Colonic mucosa (tissue), 4 donors: ENCODE results near the gene RACGAP1. TPM values are rescaled to one million over a fixed set of nuclear protein-coding genes. Genes with fewer than 3 reads are reported as not detected.

Experiments used
- DNase-seq: peaks from one replicate; pipeline ENCODE4 v3.0.0-alpha.2; 2020
- H3K27ac ChIP-seq: fragments of 200-600 bp; one replicate; pipeline ENCODE4 v1.8.0; 2021
- H3K27me3 ChIP-seq: fragments of 200-600 bp; one replicate; pipeline ENCODE4 v1.8.0; 2021
- H3K36me3 ChIP-seq: fragments of 200-600 bp; one replicate; pipeline ENCODE4 v1.8.0; 2021
- H3K4me1 ChIP-seq: fragments of 200-600 bp; one replicate; pipeline ENCODE4 v1.8.0; 2021; ENCODE audit warnings: mild to moderate bottlenecking
- H3K4me3 ChIP-seq: fragments of 200-600 bp; one replicate; pipeline ENCODE4 v1.8.0; 2021
- H3K9ac ChIP-seq, 2 donors: one replicate each; pipeline ENCODE4 v1.7.0; 2013; ENCODE audit warnings: control low read depth in 2 of 2, low read depth in 2 of 2, low read length in 2 of 2
- H3K9me3 ChIP-seq: fragments of 200-600 bp; one replicate; pipeline ENCODE4 v1.8.0; 2021
- intact Hi-C: fragments of 100-400 bp; cut with DNase I; formaldehyde crosslinking; loops from one replicate; pipeline ENCODE4 v1.14.1; 2022
- total RNA-seq, 2 donors: library from RNA; stranded (reverse); fragmentation: NEBNext Ultra II Directional in 1 of 2; extraction: Animal tissue kit (Norgen Biotek cat#: 25700) in 1 of 2; gene quantifications; one replicate each; pipeline ENCODE4 v1.2.1, GENCODE V29; 2021
- TF ChIP-seq, protein P1 (sequence below): fragments of 200-600 bp; IDR thresholded peaks from one replicate; pipeline ENCODE4 v1.8.0; 2022; ENCODE audit warnings: antibody characterized with exemption, mild to moderate bottlenecking
- donor health status: healthy.
- donor health status: DM: no; HTN: no; CAD: no.
- donor health status: DM: no; HTN: no; CAD: no.

RACGAP1 gene, protein sequence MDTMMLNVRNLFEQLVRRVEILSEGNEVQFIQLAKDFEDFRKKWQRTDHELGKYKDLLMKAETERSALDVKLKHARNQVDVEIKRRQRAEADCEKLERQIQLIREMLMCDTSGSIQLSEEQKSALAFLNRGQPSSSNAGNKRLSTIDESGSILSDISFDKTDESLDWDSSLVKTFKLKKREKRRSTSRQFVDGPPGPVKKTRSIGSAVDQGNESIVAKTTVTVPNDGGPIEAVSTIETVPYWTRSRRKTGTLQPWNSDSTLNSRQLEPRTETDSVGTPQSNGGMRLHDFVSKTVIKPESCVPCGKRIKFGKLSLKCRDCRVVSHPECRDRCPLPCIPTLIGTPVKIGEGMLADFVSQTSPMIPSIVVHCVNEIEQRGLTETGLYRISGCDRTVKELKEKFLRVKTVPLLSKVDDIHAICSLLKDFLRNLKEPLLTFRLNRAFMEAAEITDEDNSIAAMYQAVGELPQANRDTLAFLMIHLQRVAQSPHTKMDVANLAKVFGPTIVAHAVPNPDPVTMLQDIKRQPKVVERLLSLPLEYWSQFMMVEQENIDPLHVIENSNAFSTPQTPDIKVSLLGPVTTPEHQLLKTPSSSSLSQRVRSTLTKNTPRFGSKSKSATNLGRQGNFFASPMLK
- 10 to 100 TPM; 36.2 to 83.8 TPM for total RNA-seq

DNA sequence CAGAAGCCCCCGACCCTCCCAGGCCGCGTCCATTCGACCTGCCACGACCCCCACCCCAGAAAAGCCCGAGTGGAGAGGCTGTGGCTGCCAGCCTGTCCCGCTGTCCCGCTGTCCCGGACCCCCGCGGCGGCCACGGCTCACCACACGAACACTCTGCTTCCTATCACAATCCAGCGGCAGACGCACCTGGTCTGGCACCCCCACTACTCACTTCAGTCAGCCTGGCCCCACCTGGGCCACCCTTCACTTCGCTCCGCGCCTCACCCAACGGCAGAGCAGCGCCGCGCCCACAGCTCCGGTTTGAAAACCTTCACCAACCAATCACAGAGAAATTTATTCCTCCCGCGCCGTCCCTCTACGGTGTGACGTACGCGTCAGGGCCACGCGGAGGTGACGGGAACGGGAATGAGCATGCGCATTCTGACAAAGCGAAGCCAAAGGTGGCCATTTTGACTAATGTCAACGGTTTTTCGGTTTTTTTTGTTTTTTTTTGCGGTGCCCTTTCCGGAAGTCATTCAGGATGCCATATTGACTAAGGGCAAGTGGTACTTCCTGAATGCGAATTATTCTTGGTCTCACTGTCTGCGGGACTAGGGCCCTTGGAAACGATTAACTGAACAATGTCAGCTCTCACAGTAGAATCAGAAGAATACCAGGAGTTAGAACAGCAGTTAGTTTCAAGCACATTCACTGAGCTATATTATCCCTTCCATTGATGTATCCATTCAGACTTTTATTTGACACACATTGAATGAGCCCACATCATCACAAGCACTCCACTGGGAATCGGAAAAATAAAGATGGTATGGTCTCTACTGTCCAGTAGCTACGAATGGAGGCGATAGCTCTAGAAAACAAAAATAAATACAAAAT, at the start of gene RACGAP1:
Gene RACGAP1 (minus strand): TSS at position 308 of the 873 bp plus-strand sequence. CDS start 8,779 bp downstream, outside the sequence.
- peaks cover 3% of the 10 kb centered on the region for H3K4me1 ChIP-seq
- peak within 1 kb of the TSS; percentile 83 for H3K4me3 ChIP-seq
- H3K36me3 ChIP-seq: no peaks in the 10 kb centered on the region
- H3K27ac ChIP-seq: peak within 1 kb of the TSS; percentile 35
- peak within 1 kb of the TSS; percentile 73 to 82 for H3K9ac ChIP-seq
- H3K27me3 ChIP-seq: no peaks in the 10 kb centered on the region
- peak; percentile 98 for DNase-seq
- H3K9me3 ChIP-seq: no peaks in the 10 kb centered on the region
- intact Hi-C loops: no loop called here
- TF ChIP-seq, protein P1, sequence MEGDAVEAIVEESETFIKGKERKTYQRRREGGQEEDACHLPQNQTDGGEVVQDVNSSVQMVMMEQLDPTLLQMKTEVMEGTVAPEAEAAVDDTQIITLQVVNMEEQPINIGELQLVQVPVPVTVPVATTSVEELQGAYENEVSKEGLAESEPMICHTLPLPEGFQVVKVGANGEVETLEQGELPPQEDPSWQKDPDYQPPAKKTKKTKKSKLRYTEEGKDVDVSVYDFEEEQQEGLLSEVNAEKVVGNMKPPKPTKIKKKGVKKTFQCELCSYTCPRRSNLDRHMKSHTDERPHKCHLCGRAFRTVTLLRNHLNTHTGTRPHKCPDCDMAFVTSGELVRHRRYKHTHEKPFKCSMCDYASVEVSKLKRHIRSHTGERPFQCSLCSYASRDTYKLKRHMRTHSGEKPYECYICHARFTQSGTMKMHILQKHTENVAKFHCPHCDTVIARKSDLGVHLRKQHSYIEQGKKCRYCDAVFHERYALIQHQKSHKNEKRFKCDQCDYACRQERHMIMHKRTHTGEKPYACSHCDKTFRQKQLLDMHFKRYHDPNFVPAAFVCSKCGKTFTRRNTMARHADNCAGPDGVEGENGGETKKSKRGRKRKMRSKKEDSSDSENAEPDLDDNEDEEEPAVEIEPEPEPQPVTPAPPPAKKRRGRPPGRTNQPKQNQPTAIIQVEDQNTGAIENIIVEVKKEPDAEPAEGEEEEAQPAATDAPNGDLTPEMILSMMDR: no peak

DNA sequence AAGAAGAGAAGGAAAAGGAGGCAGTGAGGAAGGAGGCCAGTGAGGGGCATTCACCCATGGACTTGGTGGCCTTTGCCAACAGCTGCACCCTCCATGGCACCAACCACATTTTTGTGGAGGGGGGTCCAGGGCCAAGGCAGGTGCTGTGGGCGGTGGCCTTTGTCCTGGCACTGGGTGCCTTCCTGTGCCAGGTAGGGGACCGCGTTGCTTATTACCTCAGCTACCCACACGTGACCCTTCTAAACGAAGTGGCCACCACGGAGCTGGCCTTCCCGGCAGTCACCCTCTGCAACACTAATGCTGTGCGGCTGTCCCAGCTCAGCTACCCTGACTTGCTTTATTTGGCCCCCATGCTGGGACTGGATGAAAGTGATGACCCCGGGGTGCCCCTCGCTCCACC, 48.4 kb upstream of the RACGAP1 start:
- TF ChIP-seq, protein P1: no peak
- H3K36me3 ChIP-seq: no peaks in the 10 kb centered on the region
- no peak overlapping the region for H3K4me3 ChIP-seq
- no peaks in the 10 kb centered on the region for H3K4me1 ChIP-seq
- H3K27me3 ChIP-seq: no peaks in the 10 kb centered on the region
- intact Hi-C loops: loop anchor here (5.0 kb wide), 1 partner anchor 36 kb away; no protein-coding TSS in a partner anchor
- H3K9me3 ChIP-seq: no peaks in the 10 kb centered on the region
- H3K9ac ChIP-seq: no peak overlapping the region
- no peak overlapping the region for H3K27ac ChIP-seq
- no peak for DNase-seq

DNA sequence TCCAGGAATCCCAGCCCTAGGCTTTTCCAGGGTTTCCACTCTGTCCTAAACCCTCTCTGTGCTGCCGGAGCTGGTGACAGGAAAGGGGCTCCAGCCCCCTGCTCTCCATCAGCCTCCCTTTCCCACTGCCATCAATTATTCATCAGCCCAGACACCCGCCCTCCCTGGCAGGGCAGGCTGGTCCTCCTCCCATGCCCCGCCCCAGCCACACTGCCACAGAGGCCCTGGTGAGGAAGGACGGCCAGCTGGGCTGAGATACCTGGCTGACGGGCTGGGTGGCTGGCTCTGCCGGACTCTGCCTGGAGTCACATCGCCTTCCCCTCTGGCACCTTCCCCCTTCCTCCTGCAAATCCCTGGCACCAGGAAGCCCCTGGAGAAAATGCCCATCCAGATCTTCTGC, 47.9 kb upstream of the RACGAP1 start:
- no peak overlapping the region for H3K4me3 ChIP-seq
- TF ChIP-seq, protein P1: no peak
- no peaks in the 10 kb centered on the region for H3K36me3 ChIP-seq
- no peak overlapping the region for H3K27ac ChIP-seq
- H3K27me3 ChIP-seq: no peaks in the 10 kb centered on the region
- DNase-seq: no peak
- H3K4me1 ChIP-seq: no peaks in the 10 kb centered on the region
- intact Hi-C loops: loop anchor here (5.0 kb wide), 1 partner anchor 36 kb away; no protein-coding TSS in a partner anchor
- H3K9me3 ChIP-seq: no peaks in the 10 kb centered on the region
- no peak overlapping the region for H3K9ac ChIP-seq

DNA sequence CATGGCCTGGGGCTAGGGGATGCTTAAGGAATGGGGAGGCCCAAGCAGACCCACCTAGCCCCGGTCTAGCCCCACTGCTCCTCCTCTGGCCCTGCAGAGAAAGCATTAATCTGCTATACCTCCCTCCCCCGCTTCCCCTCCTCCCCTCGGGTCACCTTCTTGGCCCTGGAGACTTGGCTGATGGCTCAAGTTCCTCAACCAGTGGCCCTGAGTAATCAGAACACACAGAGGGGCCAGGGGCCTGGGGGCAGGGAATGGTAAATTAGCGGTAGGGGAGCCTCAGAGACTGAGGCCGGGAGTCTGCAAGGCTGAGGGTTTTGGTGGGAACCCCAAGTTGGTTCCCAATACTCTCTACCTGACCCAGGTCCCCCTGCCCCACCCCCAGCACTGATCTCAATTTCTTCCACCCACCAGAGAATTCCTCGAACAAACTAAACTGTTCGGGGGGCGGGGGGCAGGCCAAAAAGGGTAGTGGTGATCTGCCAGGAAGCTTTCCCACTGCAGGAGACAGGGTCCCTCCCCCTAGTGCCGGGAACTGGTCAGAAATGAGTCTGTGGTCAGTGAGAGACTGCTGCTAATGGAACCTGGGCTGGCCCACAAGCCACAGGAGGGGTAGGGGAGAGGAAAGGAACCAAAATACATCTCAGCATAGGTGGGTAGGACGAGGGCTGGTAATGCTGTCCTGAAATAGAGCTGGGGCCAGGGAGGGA, 47.1 kb upstream of the RACGAP1 start:
- intact Hi-C loops: loop anchor here (5.0 kb wide), 1 partner anchor 35 kb away; no protein-coding TSS in a partner anchor
- no peak for DNase-seq
- no peaks in the 10 kb centered on the region for H3K9me3 ChIP-seq
- no peak overlapping the region for H3K4me3 ChIP-seq
- no peak overlapping the region for H3K9ac ChIP-seq
- H3K27ac ChIP-seq: no peak overlapping the region
- no peaks in the 10 kb centered on the region for H3K36me3 ChIP-seq
- no peaks in the 10 kb centered on the region for H3K4me1 ChIP-seq
- H3K27me3 ChIP-seq: no peaks in the 10 kb centered on the region
- TF ChIP-seq, protein P1: no peak
